Mammary epithelial cell (primary cell): Measurements from ENCODE around the gene HCFC1.

Experiments used
- EZH2 ChIP-seq: IDR thresholded peaks from 2 replicates; pipeline ENCODE4 v1.6.1; 2012; ENCODE audit warnings: low read length, inconsistent platforms, borderline replicate concordance
- TF ChIP-seq, protein P1 (sequence below), 2 donors: IDR thresholded peaks in 1 of 2; conservative IDR thresholded peaks in 1 of 2; 2 replicates each; pipeline ENCODE4 v1.5.1; 2011 to 2012; ENCODE audit warnings: inconsistent platforms in 2 of 2, low read length in 2 of 2, mild to moderate bottlenecking in 2 of 2, control low read depth in 1 of 2, low read depth in 1 of 2; ENCODE audit not compliant: insufficient read depth in 1 of 2; ENCODE audit errors: extremely low read depth in 1 of 2

GRCh38 chrX:153925387-153925738 is 46.3 kb downstream of the HCFC1 start:
- TF ChIP-seq EZH2, result no peak
- TF ChIP-seq, protein P1, sequence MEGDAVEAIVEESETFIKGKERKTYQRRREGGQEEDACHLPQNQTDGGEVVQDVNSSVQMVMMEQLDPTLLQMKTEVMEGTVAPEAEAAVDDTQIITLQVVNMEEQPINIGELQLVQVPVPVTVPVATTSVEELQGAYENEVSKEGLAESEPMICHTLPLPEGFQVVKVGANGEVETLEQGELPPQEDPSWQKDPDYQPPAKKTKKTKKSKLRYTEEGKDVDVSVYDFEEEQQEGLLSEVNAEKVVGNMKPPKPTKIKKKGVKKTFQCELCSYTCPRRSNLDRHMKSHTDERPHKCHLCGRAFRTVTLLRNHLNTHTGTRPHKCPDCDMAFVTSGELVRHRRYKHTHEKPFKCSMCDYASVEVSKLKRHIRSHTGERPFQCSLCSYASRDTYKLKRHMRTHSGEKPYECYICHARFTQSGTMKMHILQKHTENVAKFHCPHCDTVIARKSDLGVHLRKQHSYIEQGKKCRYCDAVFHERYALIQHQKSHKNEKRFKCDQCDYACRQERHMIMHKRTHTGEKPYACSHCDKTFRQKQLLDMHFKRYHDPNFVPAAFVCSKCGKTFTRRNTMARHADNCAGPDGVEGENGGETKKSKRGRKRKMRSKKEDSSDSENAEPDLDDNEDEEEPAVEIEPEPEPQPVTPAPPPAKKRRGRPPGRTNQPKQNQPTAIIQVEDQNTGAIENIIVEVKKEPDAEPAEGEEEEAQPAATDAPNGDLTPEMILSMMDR (conservative IDR thresholded peaks at IDR 0.05 in 1 of 2, IDR thresholded peaks at IDR 0.05 in 1 of 2; ENCODE audit: extremely low read depth in 1 of 2, insufficient read depth in 1 of 2, low read depth in 1 of 2, low read length in 2 of 2), result no peak
